GM12875 (cell line): ENCODE data around the gene INAFM2.

Source experiments
- H3K4me3 ChIP-seq: one replicate; pipeline ENCODE4 v1.5.1; 2011; ENCODE audit warnings: low read depth, low read length, control low read depth
- CTCF ChIP-seq: IDR thresholded peaks from 2 replicates; pipeline ENCODE4 v1.5.1; 2011; ENCODE audit warnings: low read depth, mild to moderate bottlenecking, control low read depth, inconsistent platforms, low read length, moderate library complexity, borderline replicate concordance; ENCODE audit not compliant: insufficient read depth

INAFM2 gene

GRCh38 chr15:40293905-40294895 is 29.3 kb upstream of the INAFM2 start:
- H3K4me3 ChIP-seq = no peak overlapping the region
- no peak for TF ChIP-seq CTCF

GRCh38 chr15:40295297-40295696 is 28.2 kb upstream of the INAFM2 start:
- TF ChIP-seq CTCF = no peak
- H3K4me3 ChIP-seq = no peak overlapping the region

GRCh38 chr15:40295877-40296560 is 27.5 kb upstream of the INAFM2 start:
- TF ChIP-seq CTCF = no peak
- H3K4me3 ChIP-seq = no peak overlapping the region

- no peak overlapping the region for H3K4me3 ChIP-seq
- TF ChIP-seq CTCF = no peak
These were observed 26.8 kb upstream of the INAFM2 start for GRCh38 chr15:40296561-40297230.

- H3K4me3 ChIP-seq = no peak overlapping the region
- TF ChIP-seq CTCF = no peak
These were observed 26.1 kb upstream of the INAFM2 start for GRCh38 chr15:40297356-40297755.

- no peak for TF ChIP-seq CTCF
- H3K4me3 ChIP-seq = no peak overlapping the region
These were observed 25.1 kb upstream of the INAFM2 start for GRCh38 chr15:40298216-40298935.
